HG03432 (cell line): Measurements from ENCODE around the gene CHRNA7.

Experiments
- ATAC-seq: cut with Tn5 transposase; IDR thresholded peaks from one replicate; pipeline ENCODE4 v1.9.1; 2021; ENCODE audit warnings: mild to moderate bottlenecking, moderate library complexity; ENCODE audit not compliant: unreplicated experiment

CHRNA7 gene

GRCh38 chr15:32067115-32067514, 36.8 kb downstream of the CHRNA7 start:
- no peak for ATAC-seq

DNA sequence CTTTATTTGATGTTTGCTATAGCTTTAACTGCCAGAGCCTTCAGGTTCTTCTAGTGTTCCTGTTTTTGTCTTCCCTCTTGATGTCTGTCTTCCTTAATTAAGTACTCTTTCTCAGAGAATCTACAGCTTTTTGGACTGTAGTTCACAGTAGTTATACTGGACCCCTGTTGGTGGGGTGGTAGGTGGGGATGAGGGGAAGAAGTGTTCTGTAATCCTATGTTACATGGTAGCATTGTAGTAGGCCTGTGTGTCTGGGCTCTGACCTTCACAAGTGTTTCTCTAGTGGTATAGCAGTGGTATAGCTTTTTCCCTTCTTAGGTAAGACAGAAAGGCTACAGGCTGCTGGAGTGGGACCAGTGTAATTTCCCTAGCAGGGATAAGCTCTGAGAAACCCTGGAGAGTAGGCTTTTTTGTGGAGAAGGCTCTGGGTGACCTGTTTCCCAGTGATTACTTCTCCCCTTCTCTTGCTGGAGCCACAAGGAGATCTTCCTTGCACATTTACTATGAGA, 59.6 kb downstream of the CHRNA7 start:
- ATAC-seq, result no peak

DNA sequence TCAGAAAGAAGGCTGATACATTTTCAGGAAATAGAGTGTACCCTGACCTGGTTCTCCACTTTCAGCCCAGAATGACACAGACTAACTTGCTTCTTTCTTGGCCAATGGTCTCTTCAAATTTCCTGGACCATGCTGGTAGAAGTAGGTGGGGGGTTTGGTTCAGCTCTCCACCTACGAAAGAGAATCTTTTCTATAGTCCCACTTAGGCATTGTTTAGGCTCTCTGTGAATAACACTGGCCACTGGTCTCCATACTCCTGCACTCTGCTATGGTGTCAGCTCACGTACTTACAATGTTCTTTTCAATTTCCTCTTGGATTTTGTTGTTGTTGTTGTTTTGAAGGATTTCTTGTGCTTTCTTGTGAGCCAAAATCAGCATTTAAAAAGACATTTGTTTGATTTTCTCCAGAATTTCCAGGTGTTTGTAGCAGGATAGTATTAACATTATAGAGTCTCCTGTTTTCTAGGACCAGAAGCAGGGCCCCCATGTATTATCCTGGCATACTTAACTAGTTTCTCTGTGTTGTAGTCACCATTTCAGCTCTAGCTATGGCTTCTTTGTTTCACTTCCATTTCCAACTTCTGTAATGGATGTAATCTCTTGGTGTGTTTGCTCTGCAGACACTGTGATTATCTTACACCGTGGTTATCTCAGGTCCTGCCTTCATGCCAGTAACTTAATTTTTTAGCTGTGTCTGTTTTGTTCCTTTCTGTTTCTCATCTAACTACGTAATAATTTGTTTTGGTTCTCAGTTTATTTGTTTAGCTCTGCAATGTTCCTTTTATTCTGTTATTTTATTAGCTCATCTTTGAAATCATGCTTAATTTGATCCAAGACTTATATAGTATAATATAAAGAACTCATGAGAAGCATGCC, 61.4 kb downstream of the CHRNA7 start:
- no peak for ATAC-seq

- ATAC-seq, result no peak
Observed at GRCh38 chr15:32096213-32096612, 65.9 kb downstream of the CHRNA7 start.

- ATAC-seq, result no peak
Observed at GRCh38 chr15:32096916-32097617, 66.8 kb downstream of the CHRNA7 start.

GRCh38 chr15:32098033-32098432, 67.7 kb downstream of the CHRNA7 start:
- ATAC-seq, result no peak

GRCh38 chr15:32099097-32099785, 68.9 kb downstream of the CHRNA7 start:
- ATAC-seq, result no peak

GRCh38 chr15:32099956-32100684, 69.8 kb downstream of the CHRNA7 start:
- ATAC-seq, result no peak

DNA sequence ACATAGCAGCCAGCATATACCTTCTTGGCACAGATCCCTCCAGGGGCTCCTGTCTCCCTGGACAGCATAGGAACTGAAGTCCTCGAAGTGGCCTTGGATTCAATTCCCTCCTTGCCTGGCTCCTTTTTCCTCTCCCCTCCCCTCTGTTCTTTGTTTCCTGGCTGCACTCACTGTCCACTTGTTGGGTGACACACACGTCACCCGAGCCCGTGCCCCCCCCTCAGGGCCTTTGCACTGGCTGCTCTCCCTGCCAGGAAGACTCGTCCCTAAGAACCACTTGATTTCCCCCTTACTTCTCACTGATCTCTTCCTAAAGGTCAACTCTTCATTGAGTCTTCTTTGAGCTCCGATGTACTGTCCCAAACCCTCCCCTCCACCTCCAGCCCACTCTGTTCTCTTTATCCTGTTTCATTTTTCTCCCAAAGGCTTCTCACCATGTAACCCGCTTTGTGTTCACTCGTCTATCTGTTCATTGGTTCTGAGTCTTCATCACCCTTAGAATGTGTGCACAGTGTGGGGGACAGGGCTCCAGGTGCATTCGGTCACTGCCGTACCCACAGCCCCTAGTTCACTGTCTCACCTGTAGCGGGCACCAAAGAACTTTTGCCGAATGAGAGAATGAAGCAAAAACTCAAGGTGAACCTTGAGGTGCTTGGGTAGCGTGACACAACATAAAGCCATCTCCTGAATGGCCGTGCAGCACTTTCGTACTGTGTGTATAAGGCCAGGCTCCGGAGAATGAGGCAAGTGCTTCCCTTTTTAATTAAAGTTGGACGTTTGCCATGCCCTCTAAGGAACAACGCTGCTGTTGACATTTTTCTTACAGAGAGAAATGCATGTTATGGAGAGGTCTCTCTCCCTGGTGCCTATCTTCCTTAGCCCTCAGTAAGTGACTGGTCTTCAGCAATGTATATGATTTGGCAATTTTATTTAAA, 74.0 kb downstream of the CHRNA7 start:
- ATAC-seq, result no peak

GRCh38 chr15:32105258-32106241, 75.2 kb downstream of the CHRNA7 start:
- ATAC-seq, result no peak

DNA sequence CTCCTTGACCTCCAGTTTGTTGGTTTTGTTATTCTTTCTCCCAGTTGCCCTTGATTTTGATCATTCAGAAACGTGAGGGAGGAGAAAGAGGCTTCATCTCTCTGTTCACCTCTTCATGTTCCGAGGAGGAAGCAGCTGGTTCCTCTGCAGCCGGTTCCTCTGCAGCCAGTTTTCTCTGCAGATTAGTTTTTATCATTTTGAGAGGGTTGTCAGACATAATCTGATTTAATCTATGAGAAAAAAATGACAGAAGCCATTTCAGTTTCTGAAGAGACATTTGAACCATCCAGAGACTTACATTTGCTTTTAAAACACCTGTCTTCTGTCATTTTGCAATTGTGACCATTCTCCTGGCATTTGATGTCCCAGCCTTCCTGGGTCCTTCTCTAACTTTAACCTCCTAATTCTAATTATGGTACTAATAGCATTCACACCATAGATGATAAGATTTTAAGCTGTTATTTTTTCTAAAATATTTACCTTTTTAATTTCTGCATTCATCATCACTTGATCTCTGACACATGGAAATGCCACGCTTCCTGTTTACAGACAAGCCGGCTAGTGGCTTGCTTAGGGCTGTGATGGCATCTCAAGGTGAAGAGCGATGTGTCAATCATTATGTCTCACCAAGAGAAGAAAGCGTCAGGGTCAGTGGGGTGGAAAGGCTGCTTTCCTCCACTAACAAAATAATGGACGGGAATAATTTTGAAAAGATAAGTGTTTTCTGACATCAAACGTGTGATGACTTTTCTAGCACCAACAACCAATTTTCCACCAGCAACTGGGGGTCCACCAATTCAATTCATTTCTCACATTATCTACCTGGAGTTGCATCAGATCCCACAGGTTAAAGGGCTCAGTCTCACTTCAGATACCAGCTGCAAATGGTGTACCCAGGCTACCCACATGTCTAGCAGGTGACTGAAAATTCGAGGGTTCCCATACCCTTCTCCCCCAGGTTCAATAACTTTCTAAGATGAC, 76.4 kb downstream of the CHRNA7 start:
- ATAC-seq, result no peak

DNA sequence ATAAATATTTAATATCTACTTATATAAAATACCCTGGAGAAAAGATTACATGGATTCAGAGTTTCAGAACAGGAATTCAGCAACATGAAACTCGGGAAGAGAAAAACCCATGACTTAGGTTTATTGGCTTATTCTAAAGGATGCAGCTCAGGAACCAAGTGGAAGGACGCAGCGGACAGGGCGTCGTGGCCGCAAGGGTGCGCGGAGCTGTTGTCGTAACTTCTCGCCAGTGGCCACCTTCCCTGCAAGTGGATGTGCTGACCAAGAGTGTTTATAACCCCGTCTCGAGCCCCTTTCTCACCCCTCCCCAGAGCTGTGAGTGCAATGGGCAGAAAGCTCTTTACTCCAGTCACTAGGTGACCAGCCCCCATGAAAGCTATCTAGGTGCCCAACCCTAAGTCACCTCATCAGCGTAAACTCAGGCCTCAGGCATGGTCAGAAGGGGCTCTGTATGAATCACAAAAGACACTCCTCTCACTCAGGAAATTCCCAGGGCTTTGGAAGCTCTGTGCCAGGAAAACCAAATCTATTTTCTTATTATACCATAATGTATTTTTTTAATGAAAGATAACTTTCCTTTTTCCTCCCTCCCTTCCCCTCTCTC, 77.3 kb downstream of the CHRNA7 start:
- ATAC-seq, result no peak

DNA sequence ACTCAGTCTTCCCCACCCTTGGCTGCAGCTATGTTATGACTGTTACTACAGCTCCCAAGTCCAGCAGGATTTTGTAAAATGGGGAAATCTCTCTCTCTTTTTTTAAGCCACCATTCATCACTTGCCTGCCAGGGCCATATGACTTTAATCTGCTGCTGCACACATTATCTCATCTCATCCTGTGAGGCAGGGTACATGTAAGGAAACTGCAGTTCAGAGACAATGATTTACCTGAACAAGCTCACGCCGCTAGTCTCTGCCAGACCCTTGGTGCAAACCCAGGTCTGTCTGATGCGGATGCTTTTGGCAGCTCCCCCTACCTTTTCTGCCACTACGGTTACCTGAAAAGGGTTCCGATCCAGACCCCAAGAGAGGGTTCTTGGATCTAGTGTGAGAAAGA, 78.3 kb downstream of the CHRNA7 start:
- no peak for ATAC-seq

GRCh38 chr15:32112101-32112500, 81.8 kb downstream of the CHRNA7 start:
- no peak for ATAC-seq

- ATAC-seq, result no peak
Observed at GRCh38 chr15:32113224-32113623, 82.9 kb downstream of the CHRNA7 start.

- no peak for ATAC-seq
Observed at GRCh38 chr15:32117122-32117521, 86.8 kb downstream of the CHRNA7 start.

DNA sequence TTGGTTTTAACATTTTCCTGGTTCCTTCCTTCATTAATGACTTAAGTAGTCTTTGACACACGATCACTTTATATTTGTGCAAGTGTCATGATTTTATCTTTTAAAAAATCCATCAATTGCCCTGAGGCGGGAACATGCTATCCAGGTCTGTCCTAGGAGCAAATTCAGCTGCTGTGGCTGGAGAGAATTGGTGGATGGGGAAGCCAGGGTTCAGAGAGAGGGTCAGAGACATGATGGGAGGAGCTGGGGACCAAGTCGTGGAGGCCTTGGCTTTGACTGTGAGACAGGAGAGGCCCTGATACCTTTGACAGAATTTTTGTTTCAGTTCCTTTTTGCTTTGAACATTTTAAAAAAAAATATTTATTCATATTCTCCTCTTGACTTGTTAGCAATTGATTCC, 89.0 kb downstream of the CHRNA7 start:
- no peak for ATAC-seq
